Calu3 (cell line): ENCODE data around the gene ADCY1. TPM values are rescaled to one million over a fixed set of nuclear protein-coding genes. Genes with fewer than 3 reads are reported as not detected.

Source experiments
- BruUV-seq: library from RNA; stranded (reverse); fragments of 400-500 nt; replicated peaks from 2 replicates; lab custom pipeline; 2021; lab: Mats Ljungman, UMichigan
- CTCF ChIA-PET: fragments of 300-600 bp; sonication (Branson Sonifier 250); formaldehyde crosslinking; loops from one replicate; lab custom pipeline; 2022; ENCODE audit warnings: antibody characterized with exemption; lab: Charles Lee
- DNase-seq: peaks from one replicate; pipeline ENCODE4 v3.0.0; 2022
- H3K27ac Mint-ChIP-seq: one replicate; pipeline ENCODE4 v1.8.0; 2022; ENCODE audit warnings: mixed read lengths; ENCODE audit not compliant: unreplicated experiment
- H3K27me3 Mint-ChIP-seq: one replicate; pipeline ENCODE4 v1.8.0; 2022; ENCODE audit warnings: mixed read lengths; ENCODE audit not compliant: unreplicated experiment
- H3K36me3 Mint-ChIP-seq: one replicate; pipeline ENCODE4 v1.8.0; 2022; ENCODE audit warnings: mild to moderate bottlenecking, moderate library complexity, mixed read lengths; ENCODE audit not compliant: insufficient read depth, unreplicated experiment
- H3K4me1 Mint-ChIP-seq: one replicate; pipeline ENCODE4 v1.8.0; 2022; ENCODE audit warnings: mild to moderate bottlenecking, low read depth, mixed read lengths; ENCODE audit not compliant: unreplicated experiment
- H3K4me3 Mint-ChIP-seq: one replicate; pipeline ENCODE4 v1.8.0; 2022; ENCODE audit warnings: mild to moderate bottlenecking, low read depth, moderate library complexity, mixed read lengths; ENCODE audit not compliant: unreplicated experiment
- H3K9me3 Mint-ChIP-seq: one replicate; pipeline ENCODE4 v1.8.0; 2022; ENCODE audit warnings: low read depth, mixed read lengths; ENCODE audit not compliant: unreplicated experiment
- CTCF ChIP-seq: fragments of 200-600 bp; IDR thresholded peaks from one replicate; pipeline ENCODE4 v1.8.0; 2022; ENCODE audit warnings: antibody characterized with exemption; ENCODE audit not compliant: unreplicated experiment
- intact Hi-C: fragments of 100-400 bp; cut with micrococcal nuclease; formaldehyde crosslinking; loops from one replicate; pipeline ENCODE4 v1.10.0; 2022; ENCODE audit not compliant: unreplicated experiment
- total RNA-seq: library from RNA; stranded (reverse); gene quantifications from 2 replicates; pipeline ENCODE4 v1.2.3, GENCODE V29; 2022

ADCY1 gene
- total RNA-seq, 1 experiment from 2014 or later, result 8.8 TPM

GRCh38 chr7:45687721-45688120 lies 113.6 kb downstream of the ADCY1 start:
- Mint-ChIP-seq H3K9me3 (no peaks in the 10 kb centered on the region), H3K4me1 (peaks cover 34% of the 10 kb centered on the region), H3K27me3 (peaks cover 16% of the 10 kb centered on the region), H3K36me3 (no peaks in the 10 kb centered on the region), H3K4me3 (no peak overlapping the region), H3K27ac (no peak overlapping the region)
- intact Hi-C loops, result no loop called here
- CTCF ChIA-PET, result no interaction called here
- DNase-seq, result no peak
- no TSS peak for BruUV-seq
- no peak for TF ChIP-seq CTCF

- intact Hi-C loops, result no loop called here
- H3K27me3 Mint-ChIP-seq, result peaks cover 16% of the 10 kb centered on the region
- CTCF ChIA-PET, result no interaction called here
Observed at GRCh38 chr7:45688382-45688781, 114.2 kb downstream of the ADCY1 start.

GRCh38 chr7:45689011-45689796 lies 115.0 kb downstream of the ADCY1 start:
- TF ChIP-seq CTCF, result no peak
- H3K4me1 Mint-ChIP-seq, result peaks cover 34% of the 10 kb centered on the region
- no TSS peak for BruUV-seq
- H3K27ac Mint-ChIP-seq, result no peak overlapping the region
- no peaks in the 10 kb centered on the region for H3K9me3 Mint-ChIP-seq
- CTCF ChIA-PET, result no interaction called here
- no peak overlapping the region for H3K4me3 Mint-ChIP-seq
- peaks cover 16% of the 10 kb centered on the region for H3K27me3 Mint-ChIP-seq
- DNase-seq, result no peak
- intact Hi-C loops, result no loop called here
- H3K36me3 Mint-ChIP-seq, result no peaks in the 10 kb centered on the region

More at GRCh38 chr7:45688382-45688781, 114.2 kb downstream of the ADCY1 start:
- Mint-ChIP-seq H3K9me3 (no peaks in the 10 kb centered on the region), H3K36me3 (no peaks in the 10 kb centered on the region), H3K4me3 (no peak overlapping the region), H3K27ac (no peak overlapping the region), H3K4me1 (peaks cover 34% of the 10 kb centered on the region)
- BruUV-seq, result no TSS peak
- DNase-seq, result no peak
- TF ChIP-seq CTCF, result no peak

- Mint-ChIP-seq H3K9me3 (no peaks in the 10 kb centered on the region), H3K4me3 (no peak overlapping the region), H3K36me3 (no peaks in the 10 kb centered on the region), H3K27ac (no peak overlapping the region), H3K4me1 (peaks cover 30% of the 10 kb centered on the region), H3K27me3 (peaks cover 9% of the 10 kb centered on the region)
- intact Hi-C loops, result no loop called here
- no peak for DNase-seq
- BruUV-seq, result no TSS peak
- no peak for TF ChIP-seq CTCF
- CTCF ChIA-PET, result no interaction called here
Observed at GRCh38 chr7:45689797-45690761, 115.9 kb downstream of the ADCY1 start.
